ENCODE data around the gene ENOX2. TPM values are rescaled to one million over a fixed set of nuclear protein-coding genes. Genes with fewer than 3 reads are reported as not detected.

ENOX2 gene
- polyA plus RNA-seq, 1 donor from 2014 or later: 48.7 TPM

- H3K36me3 ChIP-seq (ENCODE audit: insufficient read depth, low read length): no peaks in the 10 kb centered on the region
Measured at GRCh38 chrX:130652824-130653578, 250.0 kb downstream of the ENOX2 start.

GRCh38 chrX:130649738-130650137 lies 253.3 kb downstream of the ENOX2 start:
- H3K9ac ChIP-seq (ENCODE audit: low read length): no peak overlapping the region
- TF ChIP-seq REST (IDR thresholded peaks at IDR 0.05; ENCODE audit: borderline replicate concordance): no peak
- no peak for TF ChIP-seq MXI1 (conservative IDR thresholded peaks at IDR 0.05; ENCODE audit: poor library complexity, severe bottlenecking)
- no peak for TF ChIP-seq SMC3 (conservative IDR thresholded peaks at IDR 0.05; ENCODE audit: poor library complexity)
- no peak for TF ChIP-seq CTCF (IDR thresholded peaks at IDR 0.05; ENCODE audit: poor library complexity, severe bottlenecking)
- no peak for TF ChIP-seq TAF1 (IDR thresholded peaks at IDR 0.05; ENCODE audit: low read depth)
- no peak for TF ChIP-seq EP300 (conservative IDR thresholded peaks at IDR 0.05; ENCODE audit: poor library complexity, severe bottlenecking)
- TF ChIP-seq EZH2 (IDR thresholded peaks at IDR 0.05; ENCODE audit: borderline replicate concordance, insufficient read depth, low read length, poor library complexity, severe bottlenecking): no peak
- no peak for TF ChIP-seq POLR2AphosphoS5 (IDR thresholded peaks at IDR 0.05)
- TF ChIP-seq RAD21 (conservative IDR thresholded peaks at IDR 0.05): no peak
- H3K79me2 ChIP-seq (replicated peaks; ENCODE audit: insufficient read depth, low read length): no peaks in the 10 kb centered on the region
- H3K27me3 ChIP-seq (ENCODE audit: insufficient read depth, low read depth, low read length): no peaks in the 10 kb centered on the region
- H3K36me3 ChIP-seq (ENCODE audit: insufficient read depth, low read length): no peaks in the 10 kb centered on the region
- H3K27ac ChIP-seq (ENCODE audit: low read length): no peak overlapping the region
- no peaks in the 10 kb centered on the region for H3F3A ChIP-seq (ENCODE audit: insufficient read depth, low read length, poor library complexity, severe bottlenecking)
- H2AFZ ChIP-seq (ENCODE audit: low read depth, low read length): no peak overlapping the region
- no peak overlapping the region for H3K4me2 ChIP-seq (ENCODE audit: low read length)
- H3K9me3 ChIP-seq (ENCODE audit: low read length): no peaks in the 10 kb centered on the region
- no peak overlapping the region for H3K4me3 ChIP-seq (ENCODE audit: low read length)
- no peaks in the 10 kb centered on the region for H4K20me1 ChIP-seq (ENCODE audit: insufficient read depth)
- H3K9me2 ChIP-seq (ENCODE audit: insufficient read depth, low read length): no peaks in the 10 kb centered on the region

More at GRCh38 chrX:130652824-130653578, 250.0 kb downstream of the ENOX2 start:
- no peaks in the 10 kb centered on the region for H3K79me2 ChIP-seq (replicated peaks; ENCODE audit: insufficient read depth, low read length)
- no peaks in the 10 kb centered on the region for H3K27me3 ChIP-seq (ENCODE audit: insufficient read depth, low read depth, low read length)
- H4K20me1 ChIP-seq (ENCODE audit: insufficient read depth): no peaks in the 10 kb centered on the region
- no peaks in the 10 kb centered on the region for H3F3A ChIP-seq (ENCODE audit: insufficient read depth, low read length, poor library complexity, severe bottlenecking)
- H3K9me3 ChIP-seq (ENCODE audit: low read length): no peaks in the 10 kb centered on the region
- TF ChIP-seq TAF1 (IDR thresholded peaks at IDR 0.05; ENCODE audit: low read depth) (no peak), POLR2AphosphoS5 (IDR thresholded peaks at IDR 0.05) (no peak), EP300 (conservative IDR thresholded peaks at IDR 0.05; ENCODE audit: poor library complexity, severe bottlenecking) (no peak), REST (IDR thresholded peaks at IDR 0.05; ENCODE audit: borderline replicate concordance) (no peak), EZH2 (IDR thresholded peaks at IDR 0.05; ENCODE audit: borderline replicate concordance, insufficient read depth, low read length, poor library complexity, severe bottlenecking) (no peak), MXI1 (conservative IDR thresholded peaks at IDR 0.05; ENCODE audit: poor library complexity, severe bottlenecking) (no peak)
- H3K9me2 ChIP-seq (ENCODE audit: insufficient read depth, low read length): no peaks in the 10 kb centered on the region
- H3K9ac ChIP-seq (ENCODE audit: low read length): no peak overlapping the region
- H2AFZ ChIP-seq (ENCODE audit: low read depth, low read length): no peak overlapping the region
- no peak overlapping the region for H3K4me3 ChIP-seq (ENCODE audit: low read length)
- no peak overlapping the region for H3K4me2 ChIP-seq (ENCODE audit: low read length)
- no peak overlapping the region for H3K27ac ChIP-seq (ENCODE audit: low read length)

Measured in neural cell (in vitro differentiated cells).